WERI-Rb-1 (cell line): Measurements from ENCODE around the gene RABGAP1L.

ENCODE experiments used
- DNase-seq: peaks from one replicate; pipeline ENCODE4 v3.0.0-alpha.2; 2020
- H3K27ac ChIP-seq: fragments of 250-450 bp; sonication (Bioruptor Pico); 2 replicates; pipeline ENCODE4 v1.5.1; 2020; ENCODE audit warnings: mild to moderate bottlenecking, moderate library complexity
- H3K27me3 ChIP-seq: fragments of 250-450 bp; sonication (Bioruptor Pico); 2 replicates; pipeline ENCODE4 v1.5.1; 2021; ENCODE audit warnings: mild to moderate bottlenecking, low read depth, moderate library complexity; ENCODE audit not compliant: insufficient read depth, severe bottlenecking
- H3K36me3 ChIP-seq: fragments of 250-450 bp; sonication (Bioruptor Pico); 2 replicates; pipeline ENCODE4 v1.5.1; 2020; ENCODE audit warnings: mild to moderate bottlenecking, moderate library complexity
- H3K4me3 ChIP-seq: 2 replicates; pipeline ENCODE4 v1.5.1; 2011; ENCODE audit warnings: low read depth, mild to moderate bottlenecking, control low read depth, low read length
- H3K9me3 ChIP-seq: fragments of 250-450 bp; sonication (Bioruptor Pico); 2 replicates; pipeline ENCODE4 v1.5.1; 2021; ENCODE audit warnings: mild to moderate bottlenecking, moderate library complexity; ENCODE audit not compliant: severe bottlenecking
- TF ChIP-seq, protein P1 (sequence below): IDR thresholded peaks from 2 replicates; pipeline ENCODE4 v1.5.1; 2011; ENCODE audit warnings: low read depth, mild to moderate bottlenecking, control low read depth, inconsistent platforms, low read length

The RABGAP1L gene

DNA sequence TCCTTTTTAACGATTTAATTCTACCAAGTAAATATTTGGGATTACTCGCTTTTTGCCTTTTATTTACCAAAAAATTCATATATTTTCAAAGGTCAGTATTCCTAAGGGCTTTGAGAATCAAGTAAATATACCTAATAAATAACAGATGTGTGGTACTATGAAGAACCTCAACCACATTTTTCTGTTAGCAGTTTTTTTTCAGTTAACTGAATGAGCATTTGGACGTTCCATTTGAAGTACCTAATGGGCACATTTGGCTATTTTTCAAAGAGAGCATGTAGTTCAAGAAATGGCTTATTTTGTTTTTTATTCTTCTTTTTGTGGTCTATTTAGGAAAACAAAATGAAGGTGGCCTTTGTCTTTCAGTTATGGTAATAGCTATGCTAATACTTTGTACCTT is 541.5 kb downstream of the RABGAP1L start:
- Histone ChIP-seq H3K36me3 (no peaks in the 10 kb centered on the region), H3K9me3 (no peaks in the 10 kb centered on the region), H3K4me3 (no peak overlapping the region), H3K27me3 (no peaks in the 10 kb centered on the region), H3K27ac (no peak overlapping the region)
- DNase-seq: no peak
- TF ChIP-seq, protein P1, sequence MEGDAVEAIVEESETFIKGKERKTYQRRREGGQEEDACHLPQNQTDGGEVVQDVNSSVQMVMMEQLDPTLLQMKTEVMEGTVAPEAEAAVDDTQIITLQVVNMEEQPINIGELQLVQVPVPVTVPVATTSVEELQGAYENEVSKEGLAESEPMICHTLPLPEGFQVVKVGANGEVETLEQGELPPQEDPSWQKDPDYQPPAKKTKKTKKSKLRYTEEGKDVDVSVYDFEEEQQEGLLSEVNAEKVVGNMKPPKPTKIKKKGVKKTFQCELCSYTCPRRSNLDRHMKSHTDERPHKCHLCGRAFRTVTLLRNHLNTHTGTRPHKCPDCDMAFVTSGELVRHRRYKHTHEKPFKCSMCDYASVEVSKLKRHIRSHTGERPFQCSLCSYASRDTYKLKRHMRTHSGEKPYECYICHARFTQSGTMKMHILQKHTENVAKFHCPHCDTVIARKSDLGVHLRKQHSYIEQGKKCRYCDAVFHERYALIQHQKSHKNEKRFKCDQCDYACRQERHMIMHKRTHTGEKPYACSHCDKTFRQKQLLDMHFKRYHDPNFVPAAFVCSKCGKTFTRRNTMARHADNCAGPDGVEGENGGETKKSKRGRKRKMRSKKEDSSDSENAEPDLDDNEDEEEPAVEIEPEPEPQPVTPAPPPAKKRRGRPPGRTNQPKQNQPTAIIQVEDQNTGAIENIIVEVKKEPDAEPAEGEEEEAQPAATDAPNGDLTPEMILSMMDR: no peak

DNA sequence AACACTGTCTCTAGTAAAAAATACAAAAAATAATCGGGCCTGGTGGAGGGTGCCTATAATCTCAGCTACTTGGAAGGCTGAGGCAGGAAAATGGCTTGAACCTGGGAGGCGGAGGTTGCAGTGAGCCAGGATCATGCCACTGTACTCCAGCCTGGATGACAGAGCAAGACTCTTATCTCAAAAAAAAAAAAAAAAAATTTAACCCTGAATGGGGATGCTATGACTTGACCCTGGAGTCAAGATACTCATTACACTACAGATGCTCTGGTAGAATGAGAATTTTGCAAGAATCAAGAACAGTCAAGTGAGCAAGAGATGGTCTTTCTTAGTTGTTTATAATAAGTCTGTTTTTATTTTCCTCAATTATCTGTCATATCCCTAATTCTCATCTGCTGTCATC is 542.2 kb downstream of the RABGAP1L start:
- TF ChIP-seq, protein P1: no peak
- no peak for DNase-seq
- no peaks in the 10 kb centered on the region for H3K9me3 ChIP-seq
- no peak overlapping the region for H3K27ac ChIP-seq
- H3K27me3 ChIP-seq: no peaks in the 10 kb centered on the region
- no peak overlapping the region for H3K4me3 ChIP-seq
- no peaks in the 10 kb centered on the region for H3K36me3 ChIP-seq

DNA sequence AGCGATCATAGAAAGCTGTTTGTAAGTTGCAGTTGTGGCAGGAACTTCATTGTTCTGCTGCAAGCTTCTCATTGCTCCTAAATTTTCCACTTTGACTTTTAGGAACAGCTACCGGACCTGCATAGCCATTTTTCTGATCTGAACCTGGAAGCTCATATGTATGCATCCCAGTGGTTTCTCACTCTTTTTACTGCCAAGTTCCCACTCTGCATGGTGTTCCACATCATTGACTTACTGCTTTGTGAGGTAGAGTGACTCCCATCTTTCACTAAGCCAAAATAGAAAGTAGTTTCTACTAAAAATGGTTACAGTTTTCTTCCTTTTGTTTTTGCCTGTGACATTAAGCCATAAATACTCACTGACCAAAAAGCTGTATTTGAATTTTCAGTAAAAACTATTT is 542.7 kb downstream of the RABGAP1L start:
- H3K4me3 ChIP-seq: no peak overlapping the region
- H3K36me3 ChIP-seq: no peaks in the 10 kb centered on the region
- H3K27me3 ChIP-seq: no peaks in the 10 kb centered on the region
- no peaks in the 10 kb centered on the region for H3K9me3 ChIP-seq
- no peak overlapping the region for H3K27ac ChIP-seq
- DNase-seq: no peak
- TF ChIP-seq, protein P1: no peak

DNA sequence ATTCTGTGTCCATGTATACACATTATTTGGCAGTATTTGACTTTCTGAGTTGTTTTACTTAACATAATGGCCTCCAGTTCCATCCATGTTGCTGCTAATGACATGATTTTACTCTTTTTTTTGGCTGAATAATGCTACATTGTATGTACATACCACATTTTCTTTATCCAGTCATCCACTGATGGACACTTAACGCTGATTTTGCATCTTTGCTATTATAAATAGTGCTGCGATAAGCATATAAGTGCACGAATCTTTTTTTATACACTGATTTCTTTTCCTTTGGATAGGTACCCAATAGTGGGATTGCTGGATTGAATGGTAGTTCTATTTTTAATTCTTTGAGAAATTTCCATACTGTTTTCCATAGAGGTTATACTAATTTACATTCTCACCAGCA is 544.0 kb downstream of the RABGAP1L start:
- H3K9me3 ChIP-seq: no peaks in the 10 kb centered on the region
- H3K36me3 ChIP-seq: no peaks in the 10 kb centered on the region
- TF ChIP-seq, protein P1: no peak
- H3K27ac ChIP-seq: no peak overlapping the region
- no peaks in the 10 kb centered on the region for H3K27me3 ChIP-seq
- no peak overlapping the region for H3K4me3 ChIP-seq
- no peak for DNase-seq

DNA sequence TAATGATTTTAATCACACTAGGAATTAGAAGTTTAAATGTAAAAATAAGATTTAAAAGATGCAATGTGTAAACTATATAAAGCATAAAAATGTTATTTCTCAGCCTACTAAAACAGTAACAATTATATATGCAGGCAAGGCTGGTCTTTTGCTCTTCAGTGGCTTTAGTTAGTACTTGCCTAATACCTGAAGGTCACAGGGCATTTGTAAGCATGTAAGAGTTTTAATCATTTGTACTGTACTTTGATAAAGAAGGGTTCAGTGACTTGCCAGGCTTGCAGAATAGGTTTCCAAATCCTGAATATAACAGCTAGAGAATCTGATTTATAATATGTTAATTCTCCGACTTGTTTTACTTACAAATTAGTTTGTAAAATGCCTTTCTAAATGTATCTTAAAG is 545.0 kb downstream of the RABGAP1L start:
- TF ChIP-seq, protein P1: no peak
- H3K36me3 ChIP-seq: no peaks in the 10 kb centered on the region
- H3K27me3 ChIP-seq: no peaks in the 10 kb centered on the region
- no peaks in the 10 kb centered on the region for H3K9me3 ChIP-seq
- H3K4me3 ChIP-seq: no peak overlapping the region
- DNase-seq: no peak
- no peak overlapping the region for H3K27ac ChIP-seq
